Measurements from ENCODE around the gene TYMP.

GRCh38 chr22:50575426-50575941 lies 45.7 kb upstream of the TYMP start:
- TF ChIP-seq POLR2A (IDR thresholded peaks at IDR 0.05; ENCODE audit: low read depth, low read length), result no peak
- no peak for TF ChIP-seq POLR2AphosphoS5 (IDR thresholded peaks at IDR 0.05; ENCODE audit: low read depth, low read length)
- TF ChIP-seq TAF1 (IDR thresholded peaks at IDR 0.05; ENCODE audit: borderline replicate concordance, low read depth, low read length), result no peak

All from GM12892 (cell line).